GM19193 (cell line): ENCODE data around the gene CCDC82.

Experiments used
- POLR2A ChIP-seq: IDR thresholded peaks from 4 replicates; pipeline ENCODE4 v1.6.1; 2011; ENCODE audit not compliant: insufficient read depth, insufficient read length; ENCODE audit errors: extremely low read depth

CCDC82 gene

DNA sequence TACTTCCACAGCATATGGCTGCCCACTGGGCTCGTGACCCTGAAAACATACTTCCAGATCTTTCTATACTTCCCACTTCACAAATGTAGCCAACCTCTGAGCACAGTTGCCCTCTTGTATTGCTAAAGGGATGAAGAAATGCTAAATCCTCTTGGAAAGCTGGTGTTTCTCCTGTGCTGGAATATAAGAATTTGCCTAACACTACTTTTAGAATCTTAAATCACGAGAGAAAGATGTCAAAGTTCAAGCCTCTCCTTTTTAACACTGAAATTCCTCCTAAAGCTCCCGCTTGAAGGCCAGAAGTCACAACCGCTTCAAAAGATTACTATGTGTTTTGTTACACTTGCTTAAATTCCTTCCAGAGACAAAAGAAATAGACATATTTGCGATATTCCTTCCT is 68.6 kb downstream of the CCDC82 start:
- no peak for TF ChIP-seq POLR2A

- TF ChIP-seq POLR2A: no peak
Measured at GRCh38 chr11:96319898-96320656, 69.6 kb downstream of the CCDC82 start.

DNA sequence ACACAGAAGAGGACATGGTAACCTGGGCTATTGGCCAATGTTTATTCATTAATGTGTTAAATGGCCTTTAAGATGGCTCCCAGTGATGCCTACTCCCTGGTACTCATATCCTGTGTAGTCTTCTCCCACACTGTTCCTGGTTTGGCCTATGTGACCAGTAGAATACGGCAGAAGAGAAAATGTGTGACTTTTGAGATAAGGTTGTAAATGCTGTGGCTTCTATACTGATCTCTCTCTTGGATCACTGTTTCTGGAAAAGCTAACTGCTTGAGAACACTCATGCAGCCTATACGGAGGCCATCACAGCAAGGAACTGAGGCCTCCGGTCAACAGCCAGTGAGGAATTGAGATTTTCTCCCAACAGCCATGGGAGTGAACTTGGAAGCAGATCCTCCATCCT is 70.9 kb downstream of the CCDC82 start:
- no peak for TF ChIP-seq POLR2A

DNA sequence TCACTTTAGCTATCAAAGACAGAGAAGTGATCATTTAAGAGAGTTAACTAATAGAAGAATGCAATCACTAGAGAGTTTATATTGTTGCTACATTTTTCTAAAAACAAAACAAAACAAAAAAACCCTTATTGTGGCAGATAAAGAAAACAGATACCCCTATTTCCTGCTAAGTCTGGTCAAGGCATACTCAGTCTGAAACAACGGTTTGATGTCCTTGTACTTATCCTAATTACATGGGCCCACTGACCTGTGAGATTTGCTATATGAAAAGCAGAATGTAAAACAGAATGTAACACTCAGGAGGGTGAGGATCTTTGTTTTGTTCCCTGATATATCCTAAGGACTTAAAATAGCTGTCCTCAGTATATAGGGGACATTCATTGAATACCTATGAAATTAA is 71.3 kb downstream of the CCDC82 start:
- TF ChIP-seq POLR2A: no peak

DNA sequence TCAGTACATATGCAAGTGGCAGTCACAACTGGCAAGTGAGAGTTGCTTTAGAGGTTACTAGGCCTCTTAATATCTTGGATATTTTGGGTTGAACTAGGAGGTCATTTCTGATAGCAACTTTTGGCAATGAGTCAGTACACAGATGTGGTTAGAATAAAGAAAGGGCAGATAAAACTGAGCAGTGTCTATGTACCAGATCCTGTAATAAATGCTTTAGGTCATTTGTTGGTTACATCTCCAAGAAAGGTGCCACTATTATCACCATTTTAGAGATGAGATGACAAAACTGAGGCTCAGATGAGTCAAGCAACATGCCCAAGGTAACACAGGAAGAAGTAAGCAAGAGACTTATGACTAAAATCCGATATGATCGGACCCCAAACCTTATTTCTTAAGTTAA is 71.7 kb downstream of the CCDC82 start:
- no peak for TF ChIP-seq POLR2A

- TF ChIP-seq POLR2A: no peak
Measured at GRCh38 chr11:96317571-96317970, 72.1 kb downstream of the CCDC82 start.

- no peak for TF ChIP-seq POLR2A
Measured at GRCh38 chr11:96316869-96317268, 72.8 kb downstream of the CCDC82 start.

DNA sequence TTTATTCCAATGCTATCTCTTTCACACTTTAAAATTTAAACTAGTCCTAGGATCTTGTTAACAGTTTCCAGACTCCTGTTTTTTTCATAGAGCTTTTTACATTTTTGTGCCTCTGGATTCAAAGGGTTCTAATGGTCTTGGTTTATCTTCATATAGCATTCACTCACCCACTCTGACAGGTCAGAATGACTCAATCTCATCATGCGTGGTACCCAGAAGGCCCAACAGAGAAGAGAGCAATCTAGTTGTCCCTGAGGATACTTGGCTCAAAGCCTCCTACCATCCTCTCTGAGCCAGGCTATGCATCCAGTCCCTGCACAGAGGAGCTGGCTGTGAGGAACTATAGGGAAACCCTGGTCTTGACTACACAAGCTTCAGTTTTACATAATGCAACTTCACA is 74.2 kb downstream of the CCDC82 start:
- no peak for TF ChIP-seq POLR2A

DNA sequence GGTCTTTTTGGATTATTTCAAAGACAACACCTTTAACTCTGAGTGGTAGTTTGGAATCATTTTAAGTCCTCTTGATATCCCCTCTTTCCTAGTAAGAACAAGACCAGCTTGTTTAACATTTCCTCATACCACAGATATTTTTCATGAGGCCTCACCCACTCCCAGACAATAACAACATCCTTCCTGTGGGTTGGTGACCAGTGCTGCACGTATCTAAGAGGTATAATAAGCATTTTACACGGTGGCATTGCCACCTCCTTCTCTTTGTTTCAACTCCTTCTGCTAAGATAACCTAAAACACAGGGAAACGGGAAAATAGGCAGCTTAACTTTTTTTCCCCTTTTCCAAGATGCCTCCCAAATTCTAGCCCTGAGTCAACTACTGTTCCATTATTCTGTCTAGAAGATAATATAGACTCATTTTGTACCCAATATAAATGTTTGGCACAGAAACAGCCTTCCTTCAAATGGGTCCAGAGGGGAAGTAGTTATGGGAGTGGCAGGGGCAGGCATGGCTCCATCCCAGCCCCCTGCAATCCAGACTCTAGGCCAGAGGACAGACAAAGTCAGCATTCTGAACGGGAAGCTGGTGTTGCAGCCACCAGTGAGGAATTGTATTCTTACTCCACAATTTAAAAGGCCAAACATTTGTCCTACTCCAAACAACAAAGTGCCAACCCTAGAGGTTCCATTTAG is 75.2 kb downstream of the CCDC82 start:
- TF ChIP-seq POLR2A: no peak

DNA sequence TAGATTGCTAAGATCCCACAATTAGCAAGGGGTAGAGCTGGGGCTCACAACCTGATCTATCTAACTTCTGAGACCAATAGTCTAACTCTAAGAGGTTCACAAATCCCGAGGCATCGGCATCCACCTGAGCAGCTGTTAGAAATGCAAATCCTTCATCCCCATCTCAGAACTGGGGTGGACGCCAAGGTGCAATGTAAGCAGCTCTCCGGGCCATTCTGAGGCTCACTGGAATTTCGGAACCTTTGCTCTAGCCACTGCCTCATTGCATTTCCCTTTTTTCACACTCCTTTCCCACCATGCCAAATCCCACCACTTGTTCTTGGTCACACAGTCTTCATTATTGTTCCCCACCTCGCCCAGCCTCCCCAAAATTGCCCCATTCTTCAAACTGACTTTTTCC is 76.5 kb downstream of the CCDC82 start:
- no peak for TF ChIP-seq POLR2A

GRCh38 chr11:96311120-96311568 is 78.6 kb downstream of the CCDC82 start:
- TF ChIP-seq POLR2A: no peak

- TF ChIP-seq POLR2A: no peak
Measured at GRCh38 chr11:96310236-96310635, 79.5 kb downstream of the CCDC82 start.

- no peak for TF ChIP-seq POLR2A
Measured at GRCh38 chr11:96309643-96310017, 80.1 kb downstream of the CCDC82 start.

DNA sequence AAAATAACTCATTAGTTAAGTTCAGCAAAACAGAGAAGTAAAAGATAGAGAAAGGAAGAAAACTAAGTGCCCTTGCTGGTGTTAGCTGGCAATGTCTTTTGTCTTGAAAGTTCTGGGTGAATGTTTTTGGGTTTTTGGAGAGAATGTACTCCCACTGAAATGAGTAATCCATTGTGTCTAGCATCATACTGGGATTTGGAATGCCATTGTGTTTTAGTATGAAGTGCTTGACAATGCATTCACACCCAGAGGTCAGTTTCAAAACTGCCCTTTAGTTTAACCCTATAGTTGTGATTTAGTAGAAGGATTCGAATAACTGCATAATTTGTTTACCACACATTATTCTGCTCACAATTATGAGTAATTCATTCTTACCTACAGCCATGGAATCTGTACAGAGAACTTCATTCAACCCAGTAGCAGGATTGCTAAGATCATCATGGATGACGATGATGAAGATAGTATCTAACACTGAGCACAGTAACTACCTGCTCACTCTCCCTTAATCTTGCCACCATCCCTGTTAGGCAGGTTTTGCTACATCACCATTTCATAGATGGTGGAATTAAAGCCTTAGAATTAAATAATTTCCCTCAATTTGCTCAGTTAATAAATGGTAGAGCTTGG is 80.6 kb downstream of the CCDC82 start:
- no peak for TF ChIP-seq POLR2A

DNA sequence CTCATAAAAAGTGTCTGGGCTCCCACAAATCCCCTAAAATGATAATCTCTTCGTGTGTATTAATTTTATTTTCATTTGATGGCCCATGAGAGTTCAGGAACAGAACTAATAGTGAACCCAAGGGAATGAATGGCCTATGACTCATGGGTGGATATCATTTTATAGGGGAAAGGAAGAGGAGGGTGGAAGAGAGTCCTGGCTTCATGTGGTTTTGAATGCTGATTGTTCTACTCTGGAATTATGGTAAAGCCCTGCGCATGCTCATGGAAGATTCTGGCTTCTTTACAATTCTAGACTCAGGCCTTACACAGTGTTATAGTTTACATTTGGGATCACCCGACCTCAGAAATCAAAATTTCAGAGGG is 82.0 kb downstream of the CCDC82 start:
- no peak for TF ChIP-seq POLR2A
